ENCODE data around the gene CORIN. TPM values are rescaled to one million over a fixed set of nuclear protein-coding genes. Genes with fewer than 3 reads are reported as not detected.
A peak's percentile ranks its signal among the peaks of the same experiment; 100 is the strongest.
"Not testable (repeated sequence)": the region's sequence is repeated elsewhere in the genome, so short reads cannot be mapped to it uniquely, and the experiment has no call there.

The CORIN gene
- total RNA-seq, 2 donors from 2014 or later = 0.25 to 0.29 TPM

- no peaks in the 10 kb centered on the region for H3K4me1 Mint-ChIP-seq (ENCODE audit: low read depth)
- ATAC-seq (replicated peaks in 1 of 2) (no peak), DNase-seq (no peak)
- H3K27ac Mint-ChIP-seq = no peak overlapping the region
- H3K4me3 Mint-ChIP-seq = no peak overlapping the region
- H3K9me3 Mint-ChIP-seq = no peaks in the 10 kb centered on the region
- no peaks in the 10 kb centered on the region for H3K36me3 Mint-ChIP-seq (ENCODE audit: insufficient read depth in 2 of 2)
- H3K27me3 Mint-ChIP-seq (ENCODE audit: low read depth) = peaks cover 34% of the 10 kb centered on the region
Observed at GRCh38 chr4:47721485-47721884, 116.4 kb downstream of the CORIN start.

- no peak overlapping the region for H3K4me3 Mint-ChIP-seq
- no peaks in the 10 kb centered on the region for H3K4me1 Mint-ChIP-seq (ENCODE audit: low read depth)
- H3K27ac Mint-ChIP-seq = no peak overlapping the region
- peaks cover 29% of the 10 kb centered on the region for H3K27me3 Mint-ChIP-seq (ENCODE audit: low read depth)
- ATAC-seq (replicated peaks in 1 of 2) (no peak), DNase-seq (no peak)
- no peaks in the 10 kb centered on the region for H3K9me3 Mint-ChIP-seq
- H3K36me3 Mint-ChIP-seq (ENCODE audit: insufficient read depth in 2 of 2) = no peaks in the 10 kb centered on the region
Observed at GRCh38 chr4:47720787-47721186, 117.1 kb downstream of the CORIN start.

GRCh38 chr4:47719576-47719975, 118.3 kb downstream of the CORIN start:
- peaks cover 33% of the 10 kb centered on the region for H3K27me3 Mint-ChIP-seq (ENCODE audit: low read depth)
- DNase-seq = no peak
- H3K4me3 Mint-ChIP-seq = no peak overlapping the region
- H3K27ac Mint-ChIP-seq = no peak overlapping the region
- no peaks in the 10 kb centered on the region for H3K4me1 Mint-ChIP-seq (ENCODE audit: low read depth)
- H3K36me3 Mint-ChIP-seq (ENCODE audit: insufficient read depth in 2 of 2) = no peaks in the 10 kb centered on the region
- ATAC-seq (replicated peaks in 1 of 2) = no peak
- no peaks in the 10 kb centered on the region for H3K9me3 Mint-ChIP-seq

GRCh38 chr4:47718696-47719095, 119.2 kb downstream of the CORIN start:
- H3K27ac Mint-ChIP-seq = no peak overlapping the region

GRCh38 chr4:47717188-47717587, 120.7 kb downstream of the CORIN start:
- Mint-ChIP-seq H3K27me3 (ENCODE audit: low read depth) (peaks cover 31% of the 10 kb centered on the region), H3K4me3 (no peak overlapping the region), H3K27ac (no peak overlapping the region), H3K36me3 (ENCODE audit: insufficient read depth in 2 of 2) (no peaks in the 10 kb centered on the region), H3K4me1 (ENCODE audit: low read depth) (no peaks in the 10 kb centered on the region), H3K9me3 (no peaks in the 10 kb centered on the region)
- ATAC-seq (replicated peaks in 1 of 2) (no peak), DNase-seq (no peak)

More at GRCh38 chr4:47718696-47719095, 119.2 kb downstream of the CORIN start:
- ATAC-seq (replicated peaks in 1 of 2) = no peak
- DNase-seq = no peak
- peaks cover 38% of the 10 kb centered on the region for H3K27me3 Mint-ChIP-seq (ENCODE audit: low read depth)
- H3K4me3 Mint-ChIP-seq = no peak overlapping the region
- H3K36me3 Mint-ChIP-seq (ENCODE audit: insufficient read depth in 2 of 2) = no peaks in the 10 kb centered on the region
- no peaks in the 10 kb centered on the region for H3K9me3 Mint-ChIP-seq
- no peaks in the 10 kb centered on the region for H3K4me1 Mint-ChIP-seq (ENCODE audit: low read depth)

- H3K4me1 Mint-ChIP-seq (ENCODE audit: low read depth) = no peaks in the 10 kb centered on the region
- no peak for ATAC-seq (replicated peaks in 1 of 2)
- H3K9me3 Mint-ChIP-seq = no peaks in the 10 kb centered on the region
- no peaks in the 10 kb centered on the region for H3K36me3 Mint-ChIP-seq (ENCODE audit: insufficient read depth in 2 of 2)
- H3K4me3 Mint-ChIP-seq = no peak overlapping the region
- H3K27ac Mint-ChIP-seq = no peak overlapping the region
- DNase-seq = no peak
- H3K27me3 Mint-ChIP-seq (ENCODE audit: low read depth) = peaks cover 41% of the 10 kb centered on the region
Observed at GRCh38 chr4:47715716-47716416, 122.0 kb downstream of the CORIN start.

GRCh38 chr4:47714269-47714668, 123.6 kb downstream of the CORIN start:
- DNase-seq = no peak
- H3K4me3 Mint-ChIP-seq = no peak overlapping the region
- H3K4me1 Mint-ChIP-seq (ENCODE audit: low read depth) = no peaks in the 10 kb centered on the region
- no peaks in the 10 kb centered on the region for H3K36me3 Mint-ChIP-seq (ENCODE audit: insufficient read depth in 2 of 2)
- H3K9me3 Mint-ChIP-seq = no peaks in the 10 kb centered on the region
- ATAC-seq (replicated peaks in 1 of 2) = no peak
- no peak overlapping the region for H3K27ac Mint-ChIP-seq
- peaks cover 48% of the 10 kb centered on the region for H3K27me3 Mint-ChIP-seq (ENCODE audit: low read depth)

- Mint-ChIP-seq H3K4me3 (no peak overlapping the region), H3K4me1 (ENCODE audit: low read depth) (no peaks in the 10 kb centered on the region), H3K36me3 (ENCODE audit: insufficient read depth in 2 of 2) (no peaks in the 10 kb centered on the region), H3K27ac (no peak overlapping the region), H3K27me3 (ENCODE audit: low read depth) (peaks cover 55% of the 10 kb centered on the region), H3K9me3 (no peaks in the 10 kb centered on the region)
- ATAC-seq (replicated peaks in 1 of 2) (no peak), DNase-seq (no peak)
Observed at GRCh38 chr4:47713129-47713834, 124.6 kb downstream of the CORIN start.

- H3K27me3 Mint-ChIP-seq (ENCODE audit: low read depth) = peaks cover 46% of the 10 kb centered on the region
- no peak overlapping the region for H3K27ac Mint-ChIP-seq
- no peak overlapping the region for H3K4me3 Mint-ChIP-seq
- H3K9me3 Mint-ChIP-seq = no peaks in the 10 kb centered on the region
- ATAC-seq (replicated peaks in 1 of 2) (no peak), DNase-seq (no peak)
- H3K4me1 Mint-ChIP-seq (ENCODE audit: low read depth) = no peaks in the 10 kb centered on the region
- no peaks in the 10 kb centered on the region for H3K36me3 Mint-ChIP-seq (ENCODE audit: insufficient read depth in 2 of 2)
Observed at GRCh38 chr4:47711646-47712045, 126.2 kb downstream of the CORIN start.

- Mint-ChIP-seq H3K9me3 (no peaks in the 10 kb centered on the region), H3K36me3 (ENCODE audit: insufficient read depth in 2 of 2) (no peaks in the 10 kb centered on the region), H3K27ac (no peak overlapping the region), H3K27me3 (ENCODE audit: low read depth) (peaks cover 46% of the 10 kb centered on the region), H3K4me3 (no peak overlapping the region), H3K4me1 (ENCODE audit: low read depth) (no peaks in the 10 kb centered on the region)
- DNase-seq = no peak
- no peak for ATAC-seq (replicated peaks in 1 of 2)
Observed at GRCh38 chr4:47711183-47711582, 126.7 kb downstream of the CORIN start.

GRCh38 chr4:47706352-47706751, 131.5 kb downstream of the CORIN start:
- not testable (repeated sequence) for DNase-seq; ATAC-seq (replicated peaks in 1 of 2); H3K36me3 Mint-ChIP-seq (ENCODE audit: insufficient read depth in 2 of 2); H3K27ac Mint-ChIP-seq; H3K9me3 Mint-ChIP-seq; H3K4me3 Mint-ChIP-seq; H3K4me1 Mint-ChIP-seq (ENCODE audit: low read depth)
- H3K27me3 Mint-ChIP-seq (ENCODE audit: low read depth) = peaks cover 35% of the 10 kb centered on the region

- no peak overlapping the region for H3K27ac Mint-ChIP-seq
- no peaks in the 10 kb centered on the region for H3K9me3 Mint-ChIP-seq
- ATAC-seq (replicated peaks in 1 of 2) = no peak
- no peaks in the 10 kb centered on the region for H3K36me3 Mint-ChIP-seq (ENCODE audit: insufficient read depth in 2 of 2)
- no peak overlapping the region for H3K4me3 Mint-ChIP-seq
- DNase-seq = no peak
- H3K27me3 Mint-ChIP-seq (ENCODE audit: low read depth) = peaks cover 35% of the 10 kb centered on the region
- no peaks in the 10 kb centered on the region for H3K4me1 Mint-ChIP-seq (ENCODE audit: low read depth)
Observed at GRCh38 chr4:47705326-47705981, 132.4 kb downstream of the CORIN start.

GRCh38 chr4:47704693-47705325, 133.1 kb downstream of the CORIN start:
- ATAC-seq (replicated peaks in 1 of 2) = peak; percentile 41 to 49
- DNase-seq = peak; percentile 2 to 12
- Mint-ChIP-seq H3K27me3 (ENCODE audit: low read depth) (peaks cover 34% of the 10 kb centered on the region), H3K4me1 (ENCODE audit: low read depth) (no peaks in the 10 kb centered on the region), H3K27ac (no peak overlapping the region), H3K4me3 (no peak overlapping the region), H3K9me3 (no peaks in the 10 kb centered on the region), H3K36me3 (ENCODE audit: insufficient read depth in 2 of 2) (no peaks in the 10 kb centered on the region)

Measured in activated T-cell treated with anti-CD3 and anti-CD28 coated beads, Interleukin-2, amount 50 U/mL, for 72 hours (primary cell).